GM19099 (cell line): ENCODE data around the gene CBX7.

Experiments used
- POLR2A ChIP-seq: IDR thresholded peaks from 3 replicates; pipeline ENCODE4 v1.6.1; 2011; ENCODE audit warnings: low read depth; ENCODE audit not compliant: insufficient read length; ENCODE audit errors: extremely low read depth

CBX7 gene

GRCh38 chr22:39152511-39153219 lies at the start of gene CBX7:
Gene CBX7, minus strand, starts transcription at chr22:39152680. Its CDS starts 236 bp downstream, at chr22:39152444.
- TF ChIP-seq POLR2A, result peak; percentile 32

- TF ChIP-seq POLR2A, result no peak
These were observed 45.1 kb upstream of the CBX7 start for GRCh38 chr22:39197578-39197977.

GRCh38 chr22:39194098-39194497 lies 41.6 kb upstream of the CBX7 start:
- no peak for TF ChIP-seq POLR2A

- no peak for TF ChIP-seq POLR2A
These were observed 36.3 kb upstream of the CBX7 start for GRCh38 chr22:39188809-39189208.

- TF ChIP-seq POLR2A, result no peak
These were observed 33.1 kb upstream of the CBX7 start for GRCh38 chr22:39185601-39186012.

GRCh38 chr22:39184586-39185577 lies 32.4 kb upstream of the CBX7 start:
- no peak for TF ChIP-seq POLR2A

- no peak for TF ChIP-seq POLR2A
These were observed 31.6 kb upstream of the CBX7 start for GRCh38 chr22:39183991-39184585.

- no peak for TF ChIP-seq POLR2A
These were observed 30.1 kb upstream of the CBX7 start for GRCh38 chr22:39182478-39183030.

GRCh38 chr22:39181778-39182177 lies 29.3 kb upstream of the CBX7 start:
- TF ChIP-seq POLR2A, result no peak

- no peak for TF ChIP-seq POLR2A
These were observed 28.9 kb upstream of the CBX7 start for GRCh38 chr22:39181356-39181755.

- no peak for TF ChIP-seq POLR2A
These were observed 27.4 kb upstream of the CBX7 start for GRCh38 chr22:39179841-39180335.

GRCh38 chr22:39179401-39179827 lies 26.9 kb upstream of the CBX7 start:
- no peak for TF ChIP-seq POLR2A

- TF ChIP-seq POLR2A, result no peak
These were observed 26.0 kb upstream of the CBX7 start for GRCh38 chr22:39178206-39179111.

GRCh38 chr22:39177791-39178190 lies 25.3 kb upstream of the CBX7 start:
- TF ChIP-seq POLR2A, result no peak

- TF ChIP-seq POLR2A, result no peak
These were observed 24.9 kb upstream of the CBX7 start for GRCh38 chr22:39177456-39177775.
